Measurements from ENCODE around the gene MMP14.
"Not testable (repeated sequence)": the region's sequence is repeated elsewhere in the genome, so short reads cannot be mapped to it uniquely, and the experiment has no call there.

DNA sequence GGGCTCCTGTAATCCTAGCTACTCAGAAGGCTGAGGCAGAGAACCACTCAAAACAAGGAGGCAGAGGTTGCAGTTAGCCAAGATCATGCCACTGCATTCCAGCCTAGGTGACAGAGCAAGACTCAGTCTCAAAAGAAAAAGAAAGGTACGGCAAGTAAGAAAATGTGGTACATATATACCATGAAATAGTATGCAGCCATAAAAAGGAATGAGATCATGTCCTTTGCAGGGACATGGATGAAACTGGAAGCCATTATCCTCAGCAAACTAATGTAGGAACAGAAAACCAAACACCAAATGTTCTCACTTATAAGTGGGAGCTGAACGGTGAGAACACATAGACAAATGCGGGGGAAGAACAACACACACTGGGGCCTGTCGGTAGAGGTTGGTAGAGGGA is 31.1 kb upstream of the MMP14 start:
- not testable (repeated sequence) for TF ChIP-seq POLR2A (IDR thresholded peaks at IDR 0.05; ENCODE audit: low read length); GATA1 (IDR thresholded peaks at IDR 0.05; ENCODE audit: low read depth, low read length)

Data from erythroblast (primary cell).